22Rv1 (cell line): Measurements from ENCODE around the gene SURF2.

Source experiments
- CTCF ChIP-seq: fragments of 450-650 bp; IDR thresholded peaks from 2 replicates; pipeline ENCODE4 v1.5.1; 2017; ENCODE audit warnings: mild to moderate bottlenecking
- ZFX ChIP-seq: fragments of 450-650 bp; IDR thresholded peaks from 2 replicates; pipeline ENCODE4 v1.6.1; 2017; ENCODE audit warnings: antibody characterized with exemption, borderline replicate concordance

GRCh38 chr9:133369422-133369821 is 13.1 kb downstream of the SURF2 start:
- TF ChIP-seq CTCF = no peak
- no peak for TF ChIP-seq ZFX
